ENCODE data around the gene PIAS1. TPM values are rescaled to one million over a fixed set of nuclear protein-coding genes. Genes with fewer than 3 reads are reported as not detected.

PIAS1 gene
- total and polyA plus RNA-seq, 9 of the 15 experiments (the other 6 are each of a cell fraction or from before 2014, with no cell fraction given), result 18.0 to 59.1 (median 28.5) TPM

DNA sequence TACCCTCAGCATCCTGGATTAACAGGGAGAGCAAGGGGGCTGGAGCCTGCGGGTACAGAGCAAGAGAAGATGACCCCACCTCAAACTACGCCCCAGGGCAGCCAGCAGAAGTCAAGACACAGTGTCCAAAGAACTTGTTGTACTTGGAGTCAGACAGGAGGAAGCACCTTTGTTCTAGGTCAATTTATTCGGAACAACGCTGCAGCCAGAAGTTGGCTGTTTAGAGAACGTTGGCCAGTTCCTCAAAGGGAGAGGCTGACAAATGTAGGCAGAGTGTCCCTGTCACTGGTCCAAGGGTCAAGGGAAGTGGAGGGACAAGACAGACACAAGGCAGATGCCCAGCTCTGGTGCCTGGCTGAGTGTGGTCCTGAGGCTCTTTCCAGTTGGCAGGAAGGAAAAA is 32.1 kb upstream of the PIAS1 start:
- H2AFZ ChIP-seq (ENCODE audit: low read depth, low read length), result no peak overlapping the region
- in situ Hi-C loops (cut with MboI) (no loop called here), intact Hi-C loops (cut with micrococcal nuclease) (no loop called here)
- H3K9me3 ChIP-seq (replicated peaks; ENCODE audit: control insufficient read depth, insufficient read depth, low read depth, low read length), result no peaks in the 10 kb centered on the region
- ATAC-seq (no peak), DNase-seq (ENCODE audit: extremely low read depth in 1 of 4, low spot score in 3 of 4) (no peak), FAIRE-seq (no peak)
- TF ChIP-seq, protein P1, sequence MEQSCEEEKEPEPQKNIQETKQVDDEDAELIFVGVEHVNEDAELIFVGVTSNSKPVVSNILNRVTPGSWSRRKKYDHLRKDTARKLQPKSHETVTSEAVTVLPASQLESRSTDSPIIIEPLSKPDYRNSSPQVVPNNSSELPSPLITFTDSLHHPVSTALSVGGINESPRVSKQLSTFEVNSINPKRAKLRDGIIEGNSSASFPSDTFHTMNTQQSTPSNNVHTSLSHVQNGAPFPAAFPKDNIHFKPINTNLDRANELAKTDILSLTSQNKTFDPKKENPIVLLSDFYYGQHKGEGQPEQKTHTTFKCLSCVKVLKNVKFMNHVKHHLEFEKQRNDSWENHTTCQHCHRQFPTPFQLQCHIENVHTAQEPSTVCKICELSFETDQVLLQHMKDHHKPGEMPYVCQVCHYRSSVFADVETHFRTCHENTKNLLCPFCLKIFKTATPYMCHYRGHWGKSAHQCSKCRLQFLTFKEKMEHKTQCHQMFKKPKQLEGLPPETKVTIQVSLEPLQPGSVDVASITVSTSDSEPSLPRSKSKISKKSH (CRISPR knock-in tag; IDR thresholded peaks at IDR 0.05), result no peak
- TF ChIP-seq KHSRP (IDR thresholded peaks at IDR 0.05) (no peak), ZNF830 (CRISPR knock-in tag; IDR thresholded peaks at IDR 0.05) (no peak), BRF1 (IDR thresholded peaks at IDR 0.05; ENCODE audit: borderline replicate concordance, extremely low read depth, insufficient read length) (no peak), KDM4B (IDR thresholded peaks at IDR 0.05; ENCODE audit: borderline replicate concordance in 2 of 2, low read depth in 1 of 2) (no peak), USF1 (CRISPR knock-in tag; IDR thresholded peaks at IDR 0.05) (no peak)
- no peak overlapping the region for H3K9ac ChIP-seq (ENCODE audit: insufficient read depth in 1 of 2, low read depth in 2 of 2, low read length in 2 of 2)
- no peaks in the 10 kb centered on the region for H3K27me3 ChIP-seq (ENCODE audit: control insufficient read depth in 2 of 2, insufficient read depth in 2 of 2, low read length in 2 of 2)
- no peaks in the 10 kb centered on the region for H3K79me2 ChIP-seq (ENCODE audit: control insufficient read depth, insufficient read depth, low read length)
- H4K20me1 ChIP-seq (replicated peaks; ENCODE audit: control insufficient read depth, insufficient read depth, low read length), result no peaks in the 10 kb centered on the region
- H3K27ac ChIP-seq (ENCODE audit: extremely low read depth, low read depth, low read length), result no peak overlapping the region
- BruUV-seq (replicated peaks), result no TSS peak
- no peak overlapping the region for H3K4me3 ChIP-seq
- no peaks in the 10 kb centered on the region for H3K9me1 ChIP-seq (ENCODE audit: control insufficient read depth, insufficient read depth, low read length)
- no peak overlapping the region for H3K4me2 ChIP-seq (ENCODE audit: insufficient read depth, low read length)
- POLR2A ChIA-PET, result no interaction called here
- WGBS (ENCODE audit: insufficient coverage, low coverage, missing lambda C conversion rate), result 36% methylated on average over 5 of the region's 5 CpGs
- H3K4me1 ChIP-seq (replicated peaks in 1 of 2; ENCODE audit: control insufficient read depth in 2 of 2, insufficient read depth in 2 of 2, low read length in 2 of 2), result no peaks in the 10 kb centered on the region
- H3K36me3 ChIP-seq (ENCODE audit: control insufficient read depth, insufficient read depth, low read length), result no peaks in the 10 kb centered on the region
- CTCF ChIA-PET (ENCODE audit: low intra/inter-chr PET ratio), result no interaction called here

Data from K562 (cell line).